Mucosa of stomach (tissue), 1 donor: ENCODE measurements around the gene TNFAIP8L3.

Experiments
- H3K27me3 ChIP-seq: one replicate; pipeline ENCODE4 v1.7.0; 2013; ENCODE audit warnings: mild to moderate bottlenecking, low read length; ENCODE audit not compliant: control insufficient read depth, insufficient read depth
- H3K36me3 ChIP-seq: one replicate; pipeline ENCODE4 v1.7.0; 2013; ENCODE audit warnings: low read length; ENCODE audit not compliant: control insufficient read depth, insufficient read depth
- H3K4me1 ChIP-seq: one replicate; pipeline ENCODE4 v1.7.0; 2013; ENCODE audit warnings: mild to moderate bottlenecking, low read length; ENCODE audit not compliant: control insufficient read depth, insufficient read depth
- H3K4me3 ChIP-seq: one replicate; pipeline ENCODE4 v1.7.0; 2013; ENCODE audit warnings: low read length
- H3K9ac ChIP-seq: one replicate; pipeline ENCODE4 v1.7.0; 2013; ENCODE audit warnings: mild to moderate bottlenecking, low read length, moderate library complexity
- H3K9me3 ChIP-seq: one replicate; pipeline ENCODE4 v1.7.0; 2013; ENCODE audit warnings: mild to moderate bottlenecking, low read length, moderate library complexity; ENCODE audit not compliant: control insufficient read depth
- donor health status: Pancreatic carcinoma.

The TNFAIP8L3 gene

DNA sequence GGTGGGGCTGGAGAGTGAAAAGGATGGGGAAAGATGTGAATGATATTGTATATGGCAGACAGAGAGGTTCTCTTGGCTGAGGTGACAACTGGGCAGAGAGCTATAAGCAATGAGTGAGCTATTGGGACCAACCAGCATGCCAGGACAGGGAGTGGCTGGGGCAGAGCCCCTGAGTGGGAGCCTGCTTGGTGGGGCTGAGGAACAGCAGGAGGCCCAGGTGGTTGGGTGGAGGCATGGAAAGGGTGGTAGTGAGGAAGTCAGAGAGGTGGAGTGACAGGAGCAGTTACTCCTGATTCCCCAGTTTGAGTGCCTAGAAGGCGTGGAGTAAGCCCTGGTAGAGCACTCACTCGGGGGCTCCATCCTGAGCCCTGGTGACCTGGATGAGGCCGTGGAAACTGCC is 15.5 kb upstream of the TNFAIP8L3 start:
- H3K9me3 ChIP-seq: no peaks in the 10 kb centered on the region
- H3K9ac ChIP-seq: no peak overlapping the region
- H3K36me3 ChIP-seq: no peaks in the 10 kb centered on the region
- H3K4me3 ChIP-seq: no peak overlapping the region
- no peaks in the 10 kb centered on the region for H3K27me3 ChIP-seq
- H3K4me1 ChIP-seq: no peaks in the 10 kb centered on the region

- H3K9ac ChIP-seq: no peak overlapping the region
- no peak overlapping the region for H3K4me3 ChIP-seq
- no peaks in the 10 kb centered on the region for H3K9me3 ChIP-seq
- H3K36me3 ChIP-seq: no peaks in the 10 kb centered on the region
- no peaks in the 10 kb centered on the region for H3K4me1 ChIP-seq
- H3K27me3 ChIP-seq: no peaks in the 10 kb centered on the region
Measured at GRCh38 chr15:51108933-51109550, 14.3 kb upstream of the TNFAIP8L3 start.

DNA sequence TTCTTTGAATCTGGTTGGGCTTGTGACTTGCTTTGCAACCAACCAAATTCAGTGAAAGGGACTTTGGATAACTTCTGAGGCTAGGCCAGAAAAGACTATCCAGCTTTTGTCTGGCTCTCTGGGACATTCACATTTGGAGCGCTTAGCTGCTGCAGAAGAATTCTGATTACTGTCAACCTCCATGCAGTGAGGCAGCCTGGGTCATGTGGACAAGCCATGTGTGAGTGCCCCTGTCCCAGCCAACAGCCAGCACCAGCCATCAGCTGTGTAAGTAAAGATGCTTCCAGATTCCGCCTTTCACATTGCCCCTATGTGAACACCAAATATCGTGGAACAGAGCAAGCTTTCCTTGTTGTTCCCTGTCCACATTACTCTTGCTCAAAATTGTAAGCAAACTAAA is 12.9 kb upstream of the TNFAIP8L3 start:
- Histone ChIP-seq H3K4me1 (no peaks in the 10 kb centered on the region), H3K4me3 (no peak overlapping the region), H3K9me3 (no peaks in the 10 kb centered on the region), H3K27me3 (no peaks in the 10 kb centered on the region), H3K9ac (no peak overlapping the region), H3K36me3 (no peaks in the 10 kb centered on the region)

DNA sequence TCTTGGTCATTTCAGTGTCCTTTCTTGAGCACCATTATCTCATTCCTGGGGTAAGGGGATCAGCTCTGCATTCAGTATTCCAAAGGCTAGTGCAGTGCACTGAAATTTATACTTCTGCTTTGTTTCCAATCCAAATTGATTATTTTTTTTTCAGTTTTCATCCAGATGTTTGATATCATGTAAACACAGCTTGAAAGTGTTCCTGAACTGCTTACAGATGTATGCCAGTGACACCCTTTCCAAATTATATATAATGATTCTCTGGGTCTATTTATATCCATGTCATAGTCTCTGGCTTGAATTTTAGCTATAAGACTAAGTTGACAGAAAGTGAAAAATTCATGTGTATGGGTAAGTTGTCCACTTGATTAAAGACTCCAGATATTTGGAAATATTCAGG is 11.8 kb upstream of the TNFAIP8L3 start:
- no peaks in the 10 kb centered on the region for H3K4me1 ChIP-seq

GRCh38 chr15:51105430-51106016 is 10.8 kb upstream of the TNFAIP8L3 start:
- Histone ChIP-seq H3K4me3 (no peak overlapping the region), H3K27me3 (peaks cover 5% of the 10 kb centered on the region), H3K9me3 (no peaks in the 10 kb centered on the region), H3K4me1 (no peaks in the 10 kb centered on the region), H3K36me3 (no peaks in the 10 kb centered on the region), H3K9ac (no peak overlapping the region)

More for the DNA sequence above, 11.8 kb upstream of the TNFAIP8L3 start:
- Histone ChIP-seq H3K27me3 (no peaks in the 10 kb centered on the region), H3K36me3 (no peaks in the 10 kb centered on the region), H3K9ac (no peak overlapping the region), H3K9me3 (no peaks in the 10 kb centered on the region), H3K4me3 (no peak overlapping the region)

- no peak overlapping the region for H3K4me3 ChIP-seq
- no peaks in the 10 kb centered on the region for H3K36me3 ChIP-seq
- peaks cover 7% of the 10 kb centered on the region for H3K27me3 ChIP-seq
- no peak overlapping the region for H3K9ac ChIP-seq
- no peaks in the 10 kb centered on the region for H3K9me3 ChIP-seq
- no peaks in the 10 kb centered on the region for H3K4me1 ChIP-seq
Measured at GRCh38 chr15:51104512-51104911, 9.8 kb upstream of the TNFAIP8L3 start.

DNA sequence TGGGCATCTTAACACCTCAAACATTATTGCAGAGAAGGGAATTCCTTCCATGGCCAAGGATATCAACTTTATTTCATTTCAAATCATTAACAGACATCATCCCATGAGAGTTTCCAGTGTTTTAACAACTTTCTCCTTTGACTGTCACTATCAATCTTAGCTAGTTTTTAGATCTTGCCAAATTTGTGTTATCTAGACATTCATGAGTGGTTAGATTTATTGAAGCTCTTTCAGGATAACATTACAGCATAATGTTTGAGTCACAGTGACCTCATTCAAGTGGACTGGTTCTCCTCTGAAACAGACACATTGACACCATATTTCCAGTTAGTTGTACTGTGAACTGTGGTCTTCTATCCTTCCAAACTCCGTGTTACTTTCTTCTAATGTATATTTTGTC is 8.6 kb upstream of the TNFAIP8L3 start:
- Histone ChIP-seq H3K4me1 (no peaks in the 10 kb centered on the region), H3K9me3 (no peaks in the 10 kb centered on the region)

GRCh38 chr15:51100785-51101489 is 6.2 kb upstream of the TNFAIP8L3 start:
- Histone ChIP-seq H3K9ac (no peak overlapping the region), H3K36me3 (no peaks in the 10 kb centered on the region), H3K4me3 (no peak overlapping the region), H3K27me3 (peaks cover 23% of the 10 kb centered on the region), H3K9me3 (no peaks in the 10 kb centered on the region), H3K4me1 (no peaks in the 10 kb centered on the region)

More for the DNA sequence above, 8.6 kb upstream of the TNFAIP8L3 start:
- Histone ChIP-seq H3K36me3 (no peaks in the 10 kb centered on the region), H3K4me3 (no peak overlapping the region), H3K27me3 (peaks cover 7% of the 10 kb centered on the region), H3K9ac (no peak overlapping the region)

GRCh38 chr15:51099185-51099584 is 4.5 kb upstream of the TNFAIP8L3 start:
- no peaks in the 10 kb centered on the region for H3K9me3 ChIP-seq
- H3K9ac ChIP-seq: no peak overlapping the region
- peaks cover 6% of the 10 kb centered on the region for H3K4me1 ChIP-seq
- no peaks in the 10 kb centered on the region for H3K36me3 ChIP-seq
- no peak overlapping the region for H3K4me3 ChIP-seq
- peaks cover 37% of the 10 kb centered on the region for H3K27me3 ChIP-seq

DNA sequence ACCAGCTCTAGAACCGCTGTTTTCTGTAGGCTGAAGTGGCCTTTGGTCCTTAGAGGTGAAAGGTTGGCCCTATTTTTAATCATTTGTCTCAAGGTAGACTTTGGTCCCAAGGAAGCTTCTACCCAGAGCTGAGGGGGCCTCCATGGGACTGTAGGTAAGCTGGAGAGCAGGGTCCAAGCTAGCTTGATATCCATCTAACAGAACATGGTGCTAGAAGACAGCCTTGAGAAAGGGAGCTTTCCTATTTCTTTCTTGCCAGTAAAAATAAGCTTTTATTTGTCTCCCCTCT is 3.6 kb upstream of the TNFAIP8L3 start:
- H3K9ac ChIP-seq: no peak overlapping the region
- peaks cover 46% of the 10 kb centered on the region for H3K27me3 ChIP-seq
- no peaks in the 10 kb centered on the region for H3K9me3 ChIP-seq
- no peaks in the 10 kb centered on the region for H3K36me3 ChIP-seq
- no peak overlapping the region for H3K4me3 ChIP-seq
- H3K4me1 ChIP-seq: peaks cover 6% of the 10 kb centered on the region

DNA sequence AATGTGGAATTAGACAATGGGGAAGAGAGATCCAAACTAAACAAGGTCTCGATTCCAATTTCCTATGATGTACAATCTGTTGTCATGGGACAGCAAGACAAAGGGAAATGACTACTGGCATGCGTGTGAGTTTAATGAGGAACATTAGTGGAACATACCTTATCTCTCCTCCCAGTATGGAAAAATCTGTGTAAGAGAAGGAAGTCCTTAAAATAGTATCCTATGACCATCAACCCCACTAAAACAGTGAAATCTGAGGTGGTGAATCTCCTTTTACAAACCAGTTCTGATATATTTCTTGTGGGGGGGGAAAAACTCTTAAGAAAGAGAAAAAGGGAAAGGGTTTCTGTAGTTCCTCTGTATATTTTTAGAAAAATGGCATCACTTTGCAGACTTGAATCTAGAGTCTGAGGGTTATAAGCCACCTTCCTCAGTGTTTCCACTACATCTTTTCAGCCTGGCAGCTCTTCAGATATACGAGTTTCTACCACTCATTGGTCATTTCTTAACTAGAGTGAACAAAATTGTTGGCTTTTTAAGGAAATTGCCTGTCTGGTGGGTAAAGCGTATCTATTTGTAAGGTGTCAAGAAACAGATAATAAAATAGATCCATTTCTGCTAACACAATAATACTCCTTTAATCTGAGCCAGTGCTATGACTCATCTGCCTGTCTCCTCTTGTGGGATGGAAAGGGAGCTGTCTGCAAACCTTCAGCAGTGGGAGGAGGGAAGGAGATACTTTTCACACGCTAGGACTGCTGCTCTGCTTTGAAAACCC is 3.0 kb upstream of the TNFAIP8L3 start:
- H3K4me1 ChIP-seq: peaks cover 6% of the 10 kb centered on the region
- H3K9me3 ChIP-seq: no peaks in the 10 kb centered on the region
- no peak overlapping the region for H3K4me3 ChIP-seq
- no peaks in the 10 kb centered on the region for H3K36me3 ChIP-seq
- no peak overlapping the region for H3K9ac ChIP-seq
- H3K27me3 ChIP-seq: peaks cover 51% of the 10 kb centered on the region

DNA sequence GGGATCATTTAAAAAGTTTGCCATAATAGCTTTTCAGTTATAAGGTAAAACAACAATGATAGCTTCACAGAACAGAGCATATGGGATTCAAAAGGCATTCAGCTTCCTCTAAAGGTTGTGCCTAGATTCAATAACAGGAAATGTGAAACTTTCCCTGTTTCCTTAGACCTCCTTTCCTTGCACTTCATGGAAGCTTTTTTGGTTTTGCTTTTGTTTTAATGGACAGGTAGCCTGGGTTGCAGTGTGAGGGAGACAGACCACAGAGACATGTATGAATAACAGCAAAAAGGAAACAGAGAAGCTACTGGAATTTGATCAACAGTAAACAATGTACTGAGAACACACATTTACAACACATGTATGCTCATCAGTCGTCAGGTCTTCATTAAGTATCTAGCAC is 2.3 kb upstream of the TNFAIP8L3 start:
- H3K4me1 ChIP-seq: peaks cover 6% of the 10 kb centered on the region
- H3K36me3 ChIP-seq: no peaks in the 10 kb centered on the region
- peaks cover 53% of the 10 kb centered on the region for H3K27me3 ChIP-seq
- H3K9me3 ChIP-seq: no peaks in the 10 kb centered on the region
- H3K4me3 ChIP-seq: no peak overlapping the region
- H3K9ac ChIP-seq: no peak overlapping the region
